ENCODE measurements around the gene PSPH.
"Not testable (repeated sequence)": the region's sequence is repeated elsewhere in the genome, so short reads cannot be mapped to it uniquely, and the experiment has no call there.

PSPH gene

DNA sequence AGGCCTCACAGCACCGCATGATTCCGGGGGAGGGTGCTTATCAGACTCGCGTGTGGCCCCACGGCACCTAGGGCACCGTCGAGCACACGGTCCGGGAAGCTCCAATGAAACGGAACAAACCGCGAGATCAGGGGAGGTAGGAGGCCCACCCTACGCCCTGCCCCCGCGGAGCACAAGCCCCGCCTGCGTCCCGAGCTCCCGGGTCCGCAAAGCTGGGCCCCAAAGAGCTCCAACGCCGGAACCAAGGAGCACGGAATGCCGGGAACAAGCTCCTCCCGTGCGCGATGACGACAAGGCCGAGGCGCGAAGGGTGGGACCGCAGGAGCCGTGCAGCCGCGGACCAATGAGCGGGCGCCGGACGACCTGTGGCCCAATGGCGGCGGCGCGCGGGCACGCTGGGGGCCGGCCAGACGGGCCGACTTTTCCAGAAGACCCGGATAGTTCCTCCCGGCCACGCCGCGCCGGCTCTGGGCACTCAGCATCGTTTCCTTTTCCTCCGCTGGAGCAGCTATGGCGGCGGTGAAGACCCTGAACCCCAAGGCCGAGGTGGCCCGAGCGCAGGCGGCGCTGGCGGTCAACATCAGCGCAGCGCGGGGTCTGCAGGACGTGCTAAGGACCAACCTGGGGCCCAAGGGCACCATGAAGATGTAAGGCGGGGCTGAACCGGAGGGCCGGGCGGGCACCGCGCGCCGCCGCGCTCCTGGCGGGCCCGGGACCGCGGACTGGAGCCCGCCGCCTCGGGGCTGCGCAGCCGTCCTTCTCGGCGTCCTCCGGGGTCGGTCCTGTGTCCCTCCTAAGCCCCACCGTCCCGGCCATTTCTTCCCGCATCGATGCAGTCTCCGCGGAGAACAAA lies at the start of gene PSPH, which contains the start of gene CCT6A:
TSS of gene PSPH (minus strand) at position 106 of the 853 bp plus-strand sequence. CDS start 30,232 bp downstream, outside the sequence.
TSS of gene CCT6A (plus strand) at position 427 of the 853 bp plus-strand sequence. CDS start at position 511, 84 bp downstream.
- DNase-seq = peak; percentile 95

DNA sequence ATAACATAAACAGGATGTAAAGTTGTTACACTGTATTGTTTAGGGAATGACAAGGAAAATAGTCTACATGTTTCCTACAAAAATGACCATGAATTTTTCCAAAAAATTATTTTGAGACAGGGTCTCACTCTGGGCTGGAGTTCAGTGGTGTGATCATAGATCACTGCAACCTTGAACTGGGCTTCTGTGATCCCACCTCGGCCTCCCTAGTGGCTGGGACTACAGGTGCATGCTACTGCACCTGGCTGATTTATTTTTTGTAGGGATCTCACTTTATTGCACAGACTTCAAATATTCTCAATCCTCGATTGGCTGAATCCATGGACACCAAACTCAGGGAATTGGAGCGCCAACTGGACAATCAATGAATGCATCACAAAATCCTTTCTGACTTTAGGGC lies 48.4 kb upstream of the PSPH start:
- no peak for DNase-seq

GRCh38 chr7:56098187-56099008 lies 47.2 kb upstream of the PSPH start:
- not testable (repeated sequence) for DNase-seq

GRCh38 chr7:56097700-56098099 lies 46.5 kb upstream of the PSPH start:
- no peak for DNase-seq

- peak; percentile 39 for DNase-seq
Measured at GRCh38 chr7:56092789-56093531, 41.7 kb upstream of the PSPH start, which contains the start of gene PHKG1. Gene PHKG1, minus strand, starts transcription at chr7:56092952. Its CDS starts 4,011 bp downstream, at chr7:56088941.

- not testable (repeated sequence) for DNase-seq
Measured at GRCh38 chr7:56092388-56092787, 41.1 kb upstream of the PSPH start.

DNA sequence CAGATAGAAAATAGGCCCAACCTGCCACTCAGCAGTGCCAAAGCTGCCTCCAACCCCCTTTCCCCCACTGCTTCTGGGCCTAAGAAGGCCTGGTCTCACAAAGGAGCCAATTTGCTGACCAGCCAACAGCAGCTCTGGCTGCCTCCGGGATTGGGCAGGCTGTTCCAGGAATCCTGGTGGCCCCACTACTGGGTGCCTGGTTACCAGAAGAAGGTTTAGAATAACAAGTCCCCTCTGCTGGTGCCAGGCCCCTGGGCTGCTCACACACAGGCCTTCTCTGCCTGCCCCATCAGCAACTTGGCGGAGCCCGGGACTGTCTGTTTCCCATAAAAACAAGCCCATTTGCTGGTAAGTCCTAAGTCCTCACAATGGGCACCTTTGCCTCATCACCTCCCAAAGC lies 40.3 kb upstream of the PSPH start:
- no peak for DNase-seq

DNA sequence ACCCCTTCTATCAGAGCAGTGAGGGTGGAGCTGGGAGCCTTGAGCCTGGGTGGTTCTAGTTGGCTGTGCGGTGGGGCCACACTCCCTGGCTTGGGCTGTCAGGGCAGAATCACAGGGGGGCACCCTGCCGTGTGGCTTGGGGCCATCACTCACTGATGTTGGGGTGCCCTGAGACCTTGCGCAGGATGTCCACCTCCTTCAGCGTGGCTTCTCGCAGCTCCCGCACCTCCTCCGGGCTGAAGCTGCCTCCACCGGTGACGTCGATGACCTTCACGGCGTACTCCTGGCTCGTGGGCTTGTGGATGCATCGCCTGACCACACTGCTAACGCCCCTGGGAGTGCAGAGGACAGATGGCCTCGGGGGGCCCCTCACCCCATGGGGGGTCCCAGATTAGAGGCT lies 36.2 kb upstream of the PSPH start:
- no peak for DNase-seq

DNA sequence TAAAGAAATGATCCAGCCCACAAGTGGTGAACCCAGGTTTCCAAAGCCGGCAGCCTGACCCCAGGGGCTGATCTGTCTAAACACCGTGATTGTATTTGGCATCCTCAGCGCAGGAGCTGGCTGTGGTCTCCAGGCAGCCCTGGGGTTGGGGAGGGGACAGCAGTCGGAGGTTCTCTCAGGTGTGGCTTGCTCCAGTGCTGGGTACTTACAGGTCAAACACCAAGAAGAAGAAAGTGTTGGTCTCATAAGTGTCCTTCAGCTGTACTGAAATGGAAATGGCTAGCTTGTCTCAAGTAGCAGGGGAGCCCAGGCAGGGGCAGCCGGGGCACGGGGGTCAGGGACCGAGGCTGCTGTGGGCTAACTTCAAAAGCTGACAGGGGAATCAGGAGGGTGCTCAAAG lies 35.5 kb upstream of the PSPH start:
- DNase-seq = no peak

- DNase-seq = no peak
Measured at GRCh38 chr7:56083150-56083785, 32.0 kb upstream of the PSPH start.

GRCh38 chr7:56081626-56082340 lies 30.5 kb upstream of the PSPH start:
- no peak for DNase-seq

- not testable (repeated sequence) for DNase-seq
Measured at GRCh38 chr7:56080726-56081435, 29.6 kb upstream of the PSPH start.

GRCh38 chr7:56079450-56080185 lies 28.4 kb upstream of the PSPH start:
- DNase-seq = peak; percentile 91

GRCh38 chr7:56078196-56078595 lies 27.0 kb upstream of the PSPH start:
- no peak for DNase-seq

DNA sequence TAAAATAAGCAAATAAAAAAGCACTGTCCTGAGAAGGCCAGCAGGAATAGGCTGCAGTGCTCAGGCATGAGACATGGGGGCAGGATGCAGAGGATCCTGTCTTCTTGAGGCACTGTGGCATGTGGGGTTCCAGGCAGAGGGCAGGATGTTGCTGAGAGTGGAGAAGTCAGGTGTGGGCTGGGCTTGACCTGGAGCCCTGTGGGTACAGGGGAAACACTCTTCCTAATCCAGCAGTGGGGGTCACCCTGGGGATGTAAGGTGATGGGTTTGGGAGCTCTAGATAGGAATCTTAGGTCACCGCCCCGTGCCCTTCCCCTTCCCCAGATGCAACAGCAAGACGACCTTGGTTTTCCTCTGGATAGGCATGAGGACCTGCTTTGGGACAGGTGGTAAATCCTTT lies 26.4 kb upstream of the PSPH start:
- DNase-seq = no peak

DNA sequence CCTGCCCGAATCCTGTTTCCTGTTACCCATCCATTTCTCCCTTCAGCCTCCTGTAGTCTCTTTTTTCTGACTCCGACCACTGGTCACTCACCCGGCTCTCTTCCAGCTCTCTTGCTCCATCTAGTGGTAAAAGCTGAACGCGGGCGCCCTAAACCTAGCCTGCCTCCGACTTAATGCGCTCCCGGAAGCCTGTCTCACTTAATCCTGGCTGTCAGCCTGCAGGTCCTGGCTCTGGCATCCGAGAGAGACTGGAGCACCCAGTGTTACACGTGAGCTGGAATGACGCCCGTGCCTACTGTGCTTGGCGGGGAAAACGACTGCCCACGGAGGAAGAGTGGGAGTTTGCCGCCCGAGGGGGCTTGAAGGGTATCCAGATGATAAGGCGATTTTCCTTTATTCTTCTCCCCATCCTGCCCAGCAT lies 23.1 kb upstream of the PSPH start:
- no peak for DNase-seq

DNA sequence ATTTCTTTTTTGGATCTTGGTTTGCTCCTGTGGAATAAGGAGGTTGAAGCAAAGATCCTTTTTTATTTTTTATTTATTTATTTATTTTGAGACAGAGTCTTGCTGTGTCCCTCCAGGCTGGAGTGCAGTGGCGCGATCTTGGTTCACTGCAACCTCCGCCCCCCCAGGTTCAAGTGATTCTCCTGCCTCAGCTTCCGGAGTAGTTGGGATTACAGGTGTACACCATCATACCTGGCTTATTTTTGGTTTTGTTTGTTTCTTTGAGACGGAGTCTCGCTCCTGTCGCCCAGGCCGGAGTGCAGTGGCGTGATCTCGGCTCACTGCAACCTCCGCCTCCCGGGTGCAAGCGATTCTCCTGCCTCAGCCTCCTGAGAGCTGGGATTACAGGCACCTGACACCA lies 15.1 kb upstream of the PSPH start:
- not testable (repeated sequence) for DNase-seq

DNA sequence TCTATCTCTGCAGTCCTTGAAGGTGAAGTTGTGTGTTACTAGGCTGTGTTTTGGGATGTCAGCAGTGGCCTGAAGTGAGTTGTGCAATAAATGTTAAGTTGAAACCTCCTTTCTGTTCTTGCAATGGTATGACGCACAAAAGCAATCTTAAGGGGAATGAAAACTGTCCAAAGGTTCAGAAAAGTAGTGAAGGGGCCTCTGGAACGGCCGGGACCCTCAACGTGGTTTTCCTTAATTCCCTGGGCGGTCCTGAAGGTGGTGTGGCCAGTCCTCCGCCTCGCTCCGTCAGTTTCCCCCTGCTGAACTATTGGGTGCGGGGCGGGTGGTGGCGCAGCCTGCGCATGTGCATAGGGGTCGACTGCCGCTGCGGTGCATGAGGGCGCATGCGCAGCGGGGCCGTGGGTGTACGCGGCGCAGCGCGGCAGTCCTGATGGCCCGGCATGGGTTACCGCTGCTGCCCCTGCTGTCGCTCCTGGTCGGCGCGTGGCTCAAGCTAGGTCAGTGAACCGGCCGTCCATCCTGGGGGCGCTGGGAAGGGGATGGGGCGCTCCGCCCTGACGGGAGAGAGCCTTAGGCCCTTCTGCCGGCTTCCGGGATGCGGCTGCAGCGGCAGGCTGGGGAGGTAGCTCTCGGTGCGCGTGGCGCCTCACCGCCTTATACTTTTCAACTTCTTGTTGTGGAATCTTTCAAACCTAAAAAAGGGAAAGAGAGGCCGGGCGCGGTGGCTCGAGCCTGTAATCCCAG lies 12.8 kb upstream of the PSPH start, which contains the start of gene SUMF2:
TSS of gene SUMF2 (plus strand) at position 405 of the 744 bp plus-strand sequence. CDS start at position 431, 26 bp downstream.
- DNase-seq = peak; percentile 80

DNA sequence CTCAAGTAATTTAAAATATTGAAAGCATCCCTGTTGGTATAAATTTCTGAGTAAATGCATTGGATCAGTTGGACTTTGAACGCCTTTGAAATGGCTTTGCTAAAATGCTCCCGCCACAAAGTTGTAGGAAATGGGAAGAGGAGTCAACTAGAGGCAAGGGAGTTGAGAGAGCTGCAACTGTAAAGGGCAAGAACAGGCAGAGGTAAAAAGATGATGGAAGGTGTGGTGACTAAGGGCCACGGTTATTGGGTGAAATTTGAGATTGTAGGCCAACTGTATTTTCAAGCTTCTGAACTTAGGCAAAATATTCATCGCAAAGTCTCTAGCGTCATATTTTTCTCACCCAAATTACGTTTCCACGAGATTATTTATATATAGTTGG lies 12.2 kb upstream of the PSPH start:
- no peak for DNase-seq

Measured in DMS153 (cell line).